ENCODE data around the gene CLK1. TPM values are rescaled to one million over a fixed set of nuclear protein-coding genes. Genes with fewer than 3 reads are reported as not detected.

Gene CLK1
- total and polyA plus RNA-seq, 9 of the 15 experiments (the other 6 are each of a cell fraction or from before 2014, with no cell fraction given): 29.3 to 99.2 (median 47.0) TPM

DNA sequence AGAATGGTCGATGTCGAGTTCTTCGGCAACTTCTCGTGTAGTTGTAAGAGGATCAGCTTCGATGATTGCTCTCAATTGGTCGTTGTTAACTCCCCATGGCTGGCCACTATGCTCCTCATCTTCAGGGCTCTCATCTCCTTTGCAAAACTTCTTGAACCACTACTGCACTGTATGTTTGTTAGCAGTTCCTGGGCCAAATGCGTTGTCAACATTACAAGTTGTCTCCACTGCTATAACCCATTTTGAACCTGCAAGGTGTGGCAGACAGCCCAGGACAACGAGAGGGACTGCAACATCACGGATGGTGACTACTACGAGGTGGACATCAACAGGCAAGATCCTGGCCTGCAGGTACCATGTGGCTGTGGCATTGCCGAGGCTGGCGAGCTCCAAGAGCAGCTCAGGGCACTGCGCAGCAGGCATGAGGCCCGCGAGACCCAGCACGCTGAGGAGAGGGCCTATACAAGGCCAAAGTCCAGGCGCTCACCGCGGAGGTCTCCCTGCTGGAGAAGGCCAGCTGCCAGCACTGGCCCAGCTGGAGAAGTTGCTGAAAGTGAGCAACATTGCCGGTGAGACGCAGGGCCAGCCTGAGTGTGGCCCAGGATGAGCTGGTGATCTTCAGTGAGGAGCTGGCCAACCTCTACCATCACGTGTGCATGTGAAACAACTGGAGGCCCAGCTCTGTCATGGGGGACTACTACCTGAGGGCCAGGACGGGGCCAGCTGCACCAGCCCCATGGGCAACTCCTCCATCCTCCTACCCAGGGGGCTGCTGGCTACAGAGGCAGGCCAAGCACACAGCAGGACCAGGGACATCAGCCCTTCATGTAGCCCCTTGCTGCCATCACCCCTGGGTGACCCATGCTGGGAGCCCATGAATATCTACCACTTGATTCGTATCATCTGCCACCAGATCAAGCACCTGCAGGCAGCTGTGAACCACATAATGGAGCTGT is 20.2 kb downstream of the CLK1 start:
- H4K20me1 ChIP-seq (replicated peaks; ENCODE audit: control insufficient read depth, insufficient read depth, low read length): no peaks in the 10 kb centered on the region
- in situ Hi-C loops (cut with MboI): no loop called here
- CTCF ChIA-PET (ENCODE audit: low intra/inter-chr PET ratio): no interaction called here
- BruUV-seq (replicated peaks): no TSS peak
- no peaks in the 10 kb centered on the region for H3K36me3 ChIP-seq (ENCODE audit: control insufficient read depth, insufficient read depth, low read length)
- peaks cover 0 to 10% of the 10 kb centered on the region in 2 experiments; a peak in 2 of 5 replicates for H3K4me1 ChIP-seq (replicated peaks in 1 of 2; ENCODE audit: control insufficient read depth in 2 of 2, insufficient read depth in 2 of 2, low read length in 2 of 2)
- no peak overlapping the region for H3K27ac ChIP-seq (ENCODE audit: extremely low read depth, low read depth, low read length)
- H3K79me2 ChIP-seq (ENCODE audit: control insufficient read depth, insufficient read depth, low read length): no peaks in the 10 kb centered on the region
- WGBS (ENCODE audit: insufficient coverage, low coverage, missing lambda C conversion rate): 45% methylated on average over 21 of the region's 24 CpGs
- H3K9me1 ChIP-seq (ENCODE audit: control insufficient read depth, insufficient read depth, low read length): no peaks in the 10 kb centered on the region
- no peak overlapping the region for H3K4me2 ChIP-seq (ENCODE audit: insufficient read depth, low read length)
- peak overlapping the region in 1 of 2 experiments; percentile 52; a peak in 1 of 4 replicates for H3K9ac ChIP-seq (ENCODE audit: insufficient read depth in 1 of 2, low read depth in 2 of 2, low read length in 2 of 2)
- H2AFZ ChIP-seq (ENCODE audit: low read depth, low read length): no peak overlapping the region
- no peaks in the 10 kb centered on the region for H3K27me3 ChIP-seq (ENCODE audit: control insufficient read depth in 2 of 2, insufficient read depth in 2 of 2, low read length in 2 of 2)
- POLR2A ChIA-PET: interaction anchor here (1.2 to 1.5 kb wide), 4 partner anchors 9 to 19 kb away, joined by 4 to 12 read pairs (median 5); no protein-coding TSS in a partner anchor
- ATAC-seq (peak; percentile 19; the same call in 1 of the 3 replicates), FAIRE-seq (no peak), DNase-seq (ENCODE audit: extremely low read depth in 1 of 4, low spot score in 3 of 4) (no peak)
- H3K4me3 ChIP-seq: no peak overlapping the region
- H3K9me3 ChIP-seq (replicated peaks; ENCODE audit: control insufficient read depth, insufficient read depth, low read depth, low read length): no peaks in the 10 kb centered on the region
- intact Hi-C loops (cut with micrococcal nuclease): no loop called here
- no peak for TF ChIP-seq ZNF239 (CRISPR knock-in tag; IDR thresholded peaks at IDR 0.05)
- TF ChIP-seq TOE1 (IDR thresholded peaks at IDR 0.05; ENCODE audit: borderline replicate concordance): no peak
- TF ChIP-seq TOE1 (CRISPR knock-in tag; IDR thresholded peaks at IDR 0.05; ENCODE audit: borderline replicate concordance, low read depth): no peak
- TF ChIP-seq ZNF282 (CRISPR knock-in tag; IDR thresholded peaks at IDR 0.05): no peak
- TF ChIP-seq, protein P1, sequence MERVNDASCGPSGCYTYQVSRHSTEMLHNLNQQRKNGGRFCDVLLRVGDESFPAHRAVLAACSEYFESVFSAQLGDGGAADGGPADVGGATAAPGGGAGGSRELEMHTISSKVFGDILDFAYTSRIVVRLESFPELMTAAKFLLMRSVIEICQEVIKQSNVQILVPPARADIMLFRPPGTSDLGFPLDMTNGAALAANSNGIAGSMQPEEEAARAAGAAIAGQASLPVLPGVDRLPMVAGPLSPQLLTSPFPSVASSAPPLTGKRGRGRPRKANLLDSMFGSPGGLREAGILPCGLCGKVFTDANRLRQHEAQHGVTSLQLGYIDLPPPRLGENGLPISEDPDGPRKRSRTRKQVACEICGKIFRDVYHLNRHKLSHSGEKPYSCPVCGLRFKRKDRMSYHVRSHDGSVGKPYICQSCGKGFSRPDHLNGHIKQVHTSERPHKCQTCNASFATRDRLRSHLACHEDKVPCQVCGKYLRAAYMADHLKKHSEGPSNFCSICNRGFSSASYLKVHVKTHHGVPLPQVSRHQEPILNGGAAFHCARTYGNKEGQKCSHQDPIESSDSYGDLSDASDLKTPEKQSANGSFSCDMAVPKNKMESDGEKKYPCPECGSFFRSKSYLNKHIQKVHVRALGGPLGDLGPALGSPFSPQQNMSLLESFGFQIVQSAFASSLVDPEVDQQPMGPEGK (CRISPR knock-in tag; IDR thresholded peaks at IDR 0.05; ENCODE audit: borderline replicate concordance): no peak
- TF ChIP-seq PURB (CRISPR knock-in tag; IDR thresholded peaks at IDR 0.05; ENCODE audit: low read depth): no peak
- no peak for TF ChIP-seq AFF4 (CRISPR knock-in tag; IDR thresholded peaks at IDR 0.05)
- TF ChIP-seq ZNF75A (CRISPR knock-in tag; IDR thresholded peaks at IDR 0.05): no peak
- TF ChIP-seq SMAD1 (IDR thresholded peaks at IDR 0.05; ENCODE audit: low read depth, low read length, partially characterized antibody): no peak
- no peak for TF ChIP-seq PML (IDR thresholded peaks at IDR 0.05; ENCODE audit: low read length)
- TF ChIP-seq ESRRA (IDR thresholded peaks at IDR 0.05; ENCODE audit: borderline replicate concordance, low read depth): no peak
- no peak for TF ChIP-seq NFATC3 (IDR thresholded peaks at IDR 0.05)
- no peak for TF ChIP-seq USF2 (CRISPR knock-in tag; IDR thresholded peaks at IDR 0.05)
- no peak for TF ChIP-seq KDM4B (IDR thresholded peaks at IDR 0.05; ENCODE audit: borderline replicate concordance in 2 of 2, low read depth in 1 of 2)
- no peak for TF ChIP-seq ZNF197 (CRISPR knock-in tag; IDR thresholded peaks at IDR 0.05; ENCODE audit: low read depth)

All from K562 (cell line).